ENCODE measurements around the gene RANGAP1.
"Not testable (repeated sequence)": the region's sequence is repeated elsewhere in the genome, so short reads cannot be mapped to it uniquely, and the experiment has no call there.

Gene RANGAP1

DNA sequence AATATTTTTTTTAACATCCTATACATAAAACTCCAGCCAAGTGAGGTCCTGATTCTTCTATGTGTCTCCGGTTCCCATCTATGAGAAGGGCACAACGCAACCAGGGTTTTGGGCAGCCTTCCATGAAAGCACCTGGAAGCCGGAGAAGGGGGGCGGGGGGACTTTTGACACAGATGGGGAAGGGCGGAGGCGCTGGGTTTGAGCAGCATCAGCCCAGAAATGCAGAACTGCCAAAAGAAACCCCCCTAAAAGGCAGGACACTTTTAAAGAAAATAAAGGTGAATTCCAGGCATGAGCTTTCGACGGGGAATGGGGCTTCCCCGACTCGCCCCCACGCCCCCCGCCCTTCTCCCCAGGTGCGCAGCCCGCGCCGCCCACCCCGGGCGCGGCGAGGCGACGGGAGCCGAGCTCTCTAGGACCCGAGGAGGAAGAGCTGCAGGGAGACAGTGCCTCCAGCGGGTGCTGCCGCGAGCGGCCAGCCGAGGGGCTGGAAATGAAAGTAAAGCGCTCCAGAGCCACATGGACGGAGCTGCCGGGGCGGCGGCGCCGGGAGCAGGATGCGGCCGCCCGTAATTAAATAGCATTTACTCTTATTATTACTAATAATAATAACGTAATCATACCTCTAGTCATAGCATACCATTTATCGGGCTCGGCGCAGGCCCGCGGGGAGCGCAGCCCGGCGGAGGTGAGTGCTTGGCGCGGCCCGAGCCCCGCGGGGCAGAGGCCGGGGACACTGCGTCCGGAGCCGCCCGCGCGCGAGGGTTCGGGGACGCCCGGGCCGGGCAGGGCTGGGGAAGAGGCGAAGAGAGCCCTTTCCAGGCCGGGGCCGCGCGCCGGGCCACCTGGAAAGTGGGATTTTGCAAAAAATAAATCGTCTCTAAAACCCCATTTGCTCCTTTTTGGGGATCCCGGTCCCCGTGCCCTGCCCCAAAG lies 15.4 kb upstream of the RANGAP1 start, which contains the start of gene ZC3H7B:
Gene ZC3H7B, plus strand, starts transcription at position 441 of the 936 bp plus-strand sequence. CDS start 19,136 bp downstream, outside the sequence.
- peak; percentile 73 to 77 for DNase-seq (ENCODE audit: low read depth in 2 of 2)

- DNase-seq (ENCODE audit: low read depth in 2 of 2), result no peak
Observed at GRCh38 chr22:41300661-41301060, 14.7 kb upstream of the RANGAP1 start.

DNA sequence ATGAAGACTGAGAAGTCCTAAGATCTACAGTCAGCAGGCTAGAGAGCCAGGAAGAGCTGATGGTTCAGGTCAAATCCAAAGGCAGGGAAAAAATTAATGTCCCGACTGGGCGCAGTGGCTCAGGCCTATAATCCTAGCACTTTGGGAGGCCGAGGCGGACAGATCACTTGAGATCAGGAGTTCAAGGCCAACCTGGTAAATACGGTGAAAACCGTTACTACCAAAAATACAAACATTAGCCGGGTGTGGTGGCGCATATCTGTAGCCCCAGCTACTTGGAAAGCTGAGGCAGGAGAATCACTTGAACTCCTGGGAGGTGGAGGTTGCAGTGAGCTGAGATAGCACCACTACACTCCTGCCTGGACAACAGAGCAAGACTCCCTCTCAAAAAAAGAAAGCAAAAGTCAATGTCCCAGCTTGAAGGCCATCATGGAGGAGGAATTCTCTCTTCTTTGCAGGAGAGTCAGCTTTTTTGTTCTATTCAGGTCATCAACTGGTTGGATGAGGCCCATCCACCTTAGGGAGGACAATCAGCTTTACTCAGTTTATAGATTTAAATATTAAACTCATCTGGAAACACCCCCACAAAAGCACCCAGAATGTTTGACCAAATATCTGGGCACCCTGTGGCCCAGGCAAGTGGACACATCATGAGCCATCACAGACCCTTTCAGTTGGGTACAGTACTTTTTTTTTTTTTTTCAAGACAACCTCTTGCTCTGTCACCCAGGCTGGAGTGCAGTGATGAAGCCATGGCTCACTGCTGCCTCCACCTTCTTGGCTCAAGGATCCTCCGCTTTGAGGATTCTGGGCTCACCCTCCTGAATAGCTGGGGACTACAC lies 11.1 kb upstream of the RANGAP1 start:
- no peak for DNase-seq (ENCODE audit: low read depth in 2 of 2)

- not testable (repeated sequence) for DNase-seq (ENCODE audit: low read depth in 2 of 2)
Observed at GRCh38 chr22:41294816-41295215, 8.8 kb upstream of the RANGAP1 start.

- DNase-seq (ENCODE audit: low read depth in 2 of 2), result no peak
Observed at GRCh38 chr22:41290262-41291221, 4.6 kb upstream of the RANGAP1 start.

DNA sequence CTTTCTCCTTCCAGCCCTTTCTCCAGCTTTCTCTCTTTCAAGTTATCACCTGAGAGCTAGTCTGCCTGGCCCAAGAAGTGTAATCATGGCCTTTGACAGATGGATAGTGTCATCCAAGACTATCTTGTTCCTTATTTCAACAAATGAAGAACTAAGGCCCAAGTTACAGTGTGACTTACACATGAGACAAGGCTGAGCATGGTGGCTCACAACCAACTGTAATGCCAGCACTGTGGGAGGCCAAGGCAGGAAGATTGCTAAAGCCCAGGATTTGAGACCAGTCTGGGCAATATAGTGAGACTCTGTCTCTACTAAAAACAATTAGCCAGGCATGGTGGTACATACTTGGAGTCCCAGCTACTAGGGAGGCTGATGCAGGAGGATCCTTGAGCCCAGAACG lies 3.7 kb upstream of the RANGAP1 start:
- DNase-seq (ENCODE audit: low read depth in 2 of 2), result no peak

DNA sequence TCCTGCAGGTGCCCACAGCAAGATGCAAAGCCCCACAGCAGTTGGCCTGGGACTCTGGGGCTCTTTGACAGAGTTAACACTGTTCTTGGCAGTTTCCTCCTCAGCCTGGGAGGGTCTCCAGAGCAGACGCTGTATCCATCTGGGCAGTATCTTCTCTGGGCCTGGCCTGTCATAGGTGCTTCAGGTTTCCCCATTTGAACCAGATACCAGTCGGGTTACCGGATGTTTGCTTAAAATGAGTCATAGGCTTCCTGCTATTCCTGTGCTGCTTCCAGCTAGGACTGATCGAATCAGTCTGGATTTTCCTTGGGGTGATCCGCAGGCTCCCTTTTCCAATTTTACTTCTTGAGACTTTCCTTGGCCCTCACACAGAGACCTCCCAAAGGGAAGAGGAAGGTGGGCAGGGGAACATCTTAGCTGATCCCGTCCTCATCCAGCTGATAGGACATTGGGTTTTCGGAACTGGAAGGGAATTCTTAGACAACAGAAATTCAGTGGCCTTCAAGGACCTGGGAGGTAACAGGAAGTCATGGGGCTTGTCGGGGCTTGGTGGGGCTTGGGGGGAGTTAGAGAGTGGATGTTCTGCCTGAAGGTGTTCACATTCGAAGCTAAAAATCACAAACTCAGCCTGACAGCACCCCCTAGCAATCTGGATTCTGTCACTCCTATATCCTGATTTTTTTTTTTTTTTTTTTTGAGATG lies 2.4 kb upstream of the RANGAP1 start:
- DNase-seq (ENCODE audit: low read depth in 2 of 2), result no peak

- DNase-seq (ENCODE audit: low read depth in 2 of 2), result no peak
Observed at GRCh38 chr22:41286639-41287091, 678 bp upstream of the RANGAP1 start.

DNA sequence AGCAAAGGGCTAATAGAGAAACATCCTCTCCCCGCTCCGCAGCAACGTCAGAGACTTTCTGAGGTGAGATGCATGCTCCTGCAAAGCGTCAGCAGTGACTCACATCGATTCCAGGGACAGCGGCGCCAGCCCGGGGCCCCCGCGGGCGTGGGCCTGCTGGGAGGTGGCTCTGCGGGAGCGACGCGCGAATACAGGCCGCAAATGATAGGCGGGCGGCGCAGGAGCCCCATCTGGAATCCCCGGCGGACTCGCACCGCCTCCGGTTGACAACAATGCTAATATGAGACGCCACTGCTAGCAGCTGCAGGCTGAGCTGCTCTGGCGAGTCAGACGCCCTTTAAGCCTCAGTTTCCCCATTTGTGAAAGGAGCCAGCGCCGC lies 557 bp downstream of the RANGAP1 start:
- peak; percentile 89 to 90 for DNase-seq (ENCODE audit: low read depth in 2 of 2)

GRCh38 chr22:41284465-41284864 lies 1.5 kb downstream of the RANGAP1 start:
- no peak for DNase-seq (ENCODE audit: low read depth in 2 of 2)

DNA sequence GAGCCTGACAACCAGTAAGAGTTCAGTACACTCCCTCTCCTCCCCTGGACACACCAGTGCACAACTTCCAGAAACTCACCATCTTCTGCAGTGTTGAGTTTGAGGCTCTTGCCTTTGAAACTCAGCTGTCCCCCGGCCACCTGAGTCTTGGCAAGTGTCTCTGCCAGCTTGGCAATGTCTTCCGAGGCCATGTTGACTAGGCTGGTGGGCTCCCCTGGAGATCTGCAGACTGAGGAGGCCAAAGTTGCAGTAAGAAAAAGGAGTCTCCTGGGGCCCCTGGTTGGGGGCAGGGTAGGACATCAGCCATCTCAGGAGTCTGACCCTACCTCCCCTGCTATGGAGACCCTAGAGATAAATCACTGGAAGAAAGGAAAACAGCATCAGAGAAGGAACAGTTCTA lies 5.1 kb downstream of the RANGAP1 start:
- no peak for DNase-seq (ENCODE audit: low read depth in 2 of 2)

- no peak for DNase-seq (ENCODE audit: low read depth in 2 of 2)
Observed at GRCh38 chr22:41280065-41280464, 5.9 kb downstream of the RANGAP1 start.

GRCh38 chr22:41274856-41275255 lies 11.1 kb downstream of the RANGAP1 start:
- DNase-seq (ENCODE audit: low read depth in 2 of 2), result no peak

DNA sequence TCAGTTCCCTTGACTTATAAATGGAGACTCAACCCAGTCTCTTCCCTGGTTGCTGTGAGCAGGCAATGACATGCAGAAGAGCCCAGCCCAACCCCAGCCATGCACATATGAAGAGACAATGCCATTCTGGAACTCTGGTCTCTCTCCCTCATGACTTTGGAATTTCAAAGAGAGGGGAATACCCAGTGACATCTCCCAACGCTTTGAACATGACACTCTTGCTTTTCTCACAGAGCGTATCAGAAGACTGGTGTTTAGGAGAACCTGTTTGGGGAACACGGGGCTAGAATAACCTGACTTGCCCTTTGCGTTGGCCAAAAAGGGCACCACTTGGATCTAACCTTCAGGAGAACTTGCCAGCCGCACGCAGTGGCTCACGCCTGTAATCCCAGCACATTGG lies 12.9 kb downstream of the RANGAP1 start:
- no peak for DNase-seq (ENCODE audit: low read depth in 2 of 2)

- DNase-seq (ENCODE audit: low read depth in 2 of 2), result no peak
Observed at GRCh38 chr22:41271787-41272186, 14.2 kb downstream of the RANGAP1 start.

DNA sequence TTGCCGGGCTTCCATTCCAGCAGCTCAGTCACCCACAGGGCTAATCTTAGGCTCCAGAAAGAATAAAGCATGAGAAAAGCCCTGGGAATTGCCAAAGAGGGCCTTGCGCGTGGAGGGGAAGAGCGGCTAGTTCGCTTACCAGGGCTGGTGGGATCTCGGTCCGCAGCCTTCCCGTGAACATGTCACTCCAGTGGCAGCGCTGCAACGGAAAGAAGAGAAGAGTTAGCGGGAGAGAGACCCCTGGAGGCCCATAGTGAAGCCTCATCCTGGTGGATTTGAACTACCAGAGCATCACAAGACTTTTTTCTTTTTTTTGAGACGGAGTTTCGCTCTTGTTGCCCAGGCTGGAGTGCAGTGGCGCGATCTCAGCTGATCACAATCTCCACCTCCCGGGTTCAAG lies 18.0 kb downstream of the RANGAP1 start:
- no peak for DNase-seq (ENCODE audit: low read depth in 2 of 2)

DNA sequence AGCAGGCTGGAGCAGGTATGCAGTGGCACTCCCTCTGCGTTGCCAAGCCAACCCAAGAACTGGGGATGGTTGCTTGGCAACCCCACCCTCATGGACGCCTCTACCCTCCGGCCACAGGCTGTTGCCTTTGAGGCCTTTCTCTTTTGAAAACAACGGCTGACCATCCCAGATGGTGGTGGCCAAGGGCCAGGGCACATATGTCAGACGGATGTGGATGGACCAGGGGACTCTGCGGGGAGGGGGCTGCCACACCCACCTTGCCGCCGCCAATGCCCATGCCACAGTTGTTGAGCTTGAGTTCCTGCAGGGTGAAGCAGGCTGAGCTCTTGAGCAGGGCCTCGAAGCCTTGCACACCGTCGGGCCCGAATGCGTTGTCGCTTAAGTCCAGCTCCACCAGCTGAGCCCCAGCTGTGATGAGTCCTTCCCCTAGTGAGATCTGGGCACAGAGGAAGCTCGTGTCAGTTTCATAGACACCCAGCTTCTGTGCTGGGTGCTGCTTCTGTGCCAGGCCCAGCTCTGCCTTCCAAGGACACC lies 21.5 kb downstream of the RANGAP1 start:
- DNase-seq (ENCODE audit: low read depth in 2 of 2), result no peak

- DNase-seq (ENCODE audit: low read depth in 2 of 2), result no peak
Observed at GRCh38 chr22:41263704-41264103, 22.3 kb downstream of the RANGAP1 start.

DNA sequence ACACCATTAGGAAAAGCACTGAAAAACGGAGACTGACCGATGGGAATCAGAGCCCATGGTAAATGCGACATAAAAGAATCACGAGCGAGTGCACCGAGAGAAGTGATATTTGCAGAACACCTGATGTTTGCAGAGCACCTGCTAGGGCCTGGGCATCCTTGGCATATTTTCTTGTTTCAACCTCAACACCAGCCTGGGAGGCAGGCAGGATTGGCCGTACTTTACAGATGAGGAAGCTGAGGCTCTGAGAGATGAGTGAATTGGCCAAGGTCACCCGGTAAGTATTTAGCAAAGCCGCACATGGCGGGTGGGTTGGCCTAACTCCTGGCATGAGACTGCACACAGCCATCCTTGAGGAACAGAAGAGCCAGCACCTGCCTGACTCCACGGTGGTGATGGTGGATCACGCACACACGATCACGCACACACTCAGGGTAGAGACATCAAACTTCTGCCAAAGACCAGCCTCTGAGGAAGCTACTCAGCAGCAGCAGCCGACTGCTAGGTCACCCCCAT lies 23.7 kb downstream of the RANGAP1 start:
- DNase-seq (ENCODE audit: low read depth in 2 of 2), result no peak

GRCh38 chr22:41261541-41262249 lies 24.3 kb downstream of the RANGAP1 start:
- DNase-seq (ENCODE audit: low read depth in 2 of 2), result no peak
